Measurements from ENCODE around the gene MYO5A.

The MYO5A gene

GRCh38 chr15:52257734-52258062 is 271.0 kb downstream of the MYO5A start:
- Histone ChIP-seq H3K4me3 (ENCODE audit: low read depth, low read length, poor library complexity, severe bottlenecking) (no peak overlapping the region), H3K9ac (ENCODE audit: low read length) (no peak overlapping the region), H3K36me3 (ENCODE audit: insufficient read depth, low read length) (no peaks in the 10 kb centered on the region), H3K27me3 (ENCODE audit: insufficient read depth, low read length) (no peaks in the 10 kb centered on the region), H3K27ac (ENCODE audit: low read depth, low read length, poor library complexity, severe bottlenecking) (no peak overlapping the region), H3K79me2 (ENCODE audit: insufficient read depth, low read length) (no peaks in the 10 kb centered on the region), H3K4me1 (ENCODE audit: insufficient read depth, low read length, severe bottlenecking) (peaks cover 57% of the 10 kb centered on the region), H2AFZ (ENCODE audit: low read length) (no peak overlapping the region), H3F3A (ENCODE audit: insufficient read depth, low read length) (no peaks in the 10 kb centered on the region), H3K9me3 (ENCODE audit: low read length) (no peaks in the 10 kb centered on the region), H3K9me2 (ENCODE audit: low read depth, low read length) (no peaks in the 10 kb centered on the region), H3K4me2 (ENCODE audit: low read length) (no peak overlapping the region), H4K20me1 (ENCODE audit: insufficient read depth, low read length) (no peaks in the 10 kb centered on the region)
- no peak for TF ChIP-seq EZH2 (IDR thresholded peaks at IDR 0.05; ENCODE audit: borderline replicate concordance, low read length)
- TF ChIP-seq CTCF (IDR thresholded peaks at IDR 0.05; ENCODE audit: low read length) = no peak
